GM18507 (cell line): ENCODE measurements around the gene C17orf67.

ENCODE experiments used
- DNase-seq: peaks from one replicate; pipeline ENCODE4 v3.0.0; 2011; ENCODE audit warnings: low read depth; ENCODE audit not compliant: insufficient read length; ENCODE audit errors: extremely low spot score
- FAIRE-seq: peaks from 2 replicates; lab custom pipeline; 2011; peaks lifted over from hg19 to GRCh38; lab: Jason Lieb, UNC

C17orf67 gene

DNA sequence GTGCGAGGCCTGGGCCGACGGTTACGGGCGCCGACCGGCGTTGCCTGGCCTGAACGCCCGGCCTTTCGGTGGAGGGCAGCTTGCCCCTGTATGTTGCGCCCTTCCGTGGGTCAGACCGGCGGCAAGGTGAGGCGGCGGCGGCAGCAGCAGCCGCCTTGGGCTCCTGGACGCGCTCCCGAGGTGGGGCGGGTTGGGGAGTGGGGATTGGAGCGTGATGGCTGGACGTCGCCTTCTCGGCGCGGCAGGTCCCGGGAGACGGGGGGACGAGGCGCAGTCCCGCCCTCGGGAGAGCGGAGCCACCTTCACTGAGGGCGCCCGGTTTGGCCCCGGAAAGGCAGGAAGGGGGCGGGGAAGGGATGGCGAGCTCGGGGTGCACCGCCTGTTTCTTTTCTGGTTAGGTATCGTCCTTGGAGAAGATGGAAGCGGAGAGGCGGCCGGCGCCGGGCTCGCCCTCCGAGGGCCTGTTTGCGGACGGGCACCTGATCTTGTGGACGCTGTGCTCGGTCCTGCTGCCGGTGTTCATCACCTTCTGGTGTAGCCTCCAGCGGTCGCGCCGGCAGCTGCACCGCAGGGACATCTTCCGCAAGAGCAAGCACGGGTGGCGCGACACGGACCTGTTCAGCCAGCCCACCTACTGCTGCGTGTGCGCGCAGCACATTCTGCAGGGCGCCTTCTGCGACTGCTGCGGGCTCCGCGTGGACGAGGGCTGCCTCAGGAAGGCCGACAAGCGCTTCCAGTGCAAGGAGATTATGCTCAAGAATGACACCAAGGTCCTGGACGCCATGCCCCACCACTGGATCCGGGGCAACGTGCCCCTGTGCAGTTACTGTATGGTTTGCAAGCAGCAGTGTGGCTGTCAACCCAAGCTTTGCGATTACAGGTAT, 902 bp upstream of the C17orf67 start:
- FAIRE-seq (peak; percentile 81), DNase-seq (peak; percentile 8)

DNA sequence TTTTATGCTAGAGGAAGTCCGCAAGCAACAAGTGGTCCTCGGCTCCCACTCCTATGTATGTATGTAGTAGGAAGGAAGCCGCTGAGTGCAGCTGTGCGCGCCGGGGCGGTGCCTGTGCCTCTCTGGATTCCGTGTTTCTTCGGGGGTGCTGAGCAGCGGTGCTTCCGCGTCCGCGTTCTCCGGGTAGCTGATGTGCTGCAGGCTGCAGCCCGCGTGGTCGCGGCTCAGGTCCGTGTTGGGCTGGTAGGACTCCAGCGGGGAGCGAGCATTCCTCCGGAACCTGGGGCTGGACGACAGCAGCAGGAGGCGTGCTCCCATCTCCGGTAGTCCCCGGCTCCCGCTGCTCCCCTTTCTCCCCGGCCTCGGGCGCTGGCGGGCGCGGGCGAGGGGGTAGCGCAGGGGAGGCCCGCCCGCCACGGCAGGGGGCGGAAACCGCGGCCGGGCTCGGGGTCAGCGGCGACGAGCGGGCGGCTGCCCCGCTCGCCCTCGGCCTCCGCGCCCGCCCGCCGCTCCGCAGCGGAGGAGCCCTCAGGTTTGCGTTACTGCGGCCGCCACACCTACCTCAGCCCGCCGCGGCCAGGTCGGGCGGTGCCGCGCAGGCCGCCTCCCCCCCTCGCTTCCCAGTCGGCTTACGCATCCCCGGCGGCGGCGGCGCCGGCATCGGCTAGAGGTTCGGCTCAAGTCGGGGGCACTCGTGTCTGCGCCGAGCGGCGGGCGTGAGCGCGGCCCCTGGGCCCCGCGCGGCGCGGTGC, 487 bp downstream of the C17orf67 start:
- peak; percentile 79 for FAIRE-seq

DNA sequence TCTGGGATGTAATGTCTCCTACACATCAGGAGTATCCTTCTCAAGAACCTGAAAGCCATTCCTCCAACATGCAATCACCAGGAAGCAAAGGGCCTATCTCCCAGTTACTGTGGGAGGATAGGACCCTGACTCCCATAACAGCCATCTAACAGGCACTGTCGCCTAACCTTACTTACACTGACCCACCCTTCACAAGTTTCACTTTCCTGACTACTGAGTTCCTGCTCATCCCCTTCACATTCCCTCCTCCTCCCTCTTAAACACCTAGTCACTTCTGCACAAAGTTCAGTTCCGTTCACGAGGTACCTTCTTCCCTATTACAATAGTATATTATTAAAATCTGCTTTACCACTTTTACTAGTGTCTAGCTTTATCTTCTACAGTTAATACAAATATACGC, 1.3 kb downstream of the C17orf67 start:
- DNase-seq, result no peak
- no peak for FAIRE-seq

More for the DNA sequence above, 487 bp downstream of the C17orf67 start:
- DNase-seq, result peak; percentile 52

DNA sequence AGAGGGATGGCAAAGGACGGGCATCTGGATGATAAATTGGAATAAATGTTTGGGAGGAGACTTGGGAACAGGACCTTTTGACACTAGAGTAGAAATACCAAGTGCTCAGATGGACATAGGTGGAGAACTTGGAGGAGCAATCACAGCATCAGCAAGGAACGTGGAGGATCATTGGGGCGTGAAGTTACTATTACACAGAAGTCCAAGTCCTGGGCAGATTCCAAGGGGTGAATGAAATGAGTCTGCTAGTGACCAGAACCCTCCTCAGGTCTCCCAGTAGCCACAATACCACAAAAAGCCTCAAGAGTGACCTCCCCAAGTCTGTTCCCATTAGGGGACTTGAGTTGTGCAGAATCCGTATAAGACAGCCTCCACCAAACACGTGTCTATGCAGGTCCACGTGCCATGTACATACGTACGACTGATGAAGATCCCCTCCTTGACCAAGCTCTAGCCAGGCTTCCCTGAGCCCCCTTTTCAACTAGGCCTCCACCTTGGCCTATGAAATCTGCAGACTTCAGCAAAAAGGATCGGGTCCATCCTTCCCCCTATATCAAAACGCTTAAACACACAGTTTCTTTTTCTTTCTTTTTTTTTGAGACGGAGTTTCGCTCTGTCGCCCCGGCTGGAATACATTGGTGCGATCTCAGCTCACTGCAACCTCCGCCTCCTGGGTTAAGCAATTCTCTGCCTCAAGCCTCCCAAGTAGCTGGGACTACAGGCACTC, 2.2 kb downstream of the C17orf67 start:
- DNase-seq, result no peak
- FAIRE-seq, result no peak

DNA sequence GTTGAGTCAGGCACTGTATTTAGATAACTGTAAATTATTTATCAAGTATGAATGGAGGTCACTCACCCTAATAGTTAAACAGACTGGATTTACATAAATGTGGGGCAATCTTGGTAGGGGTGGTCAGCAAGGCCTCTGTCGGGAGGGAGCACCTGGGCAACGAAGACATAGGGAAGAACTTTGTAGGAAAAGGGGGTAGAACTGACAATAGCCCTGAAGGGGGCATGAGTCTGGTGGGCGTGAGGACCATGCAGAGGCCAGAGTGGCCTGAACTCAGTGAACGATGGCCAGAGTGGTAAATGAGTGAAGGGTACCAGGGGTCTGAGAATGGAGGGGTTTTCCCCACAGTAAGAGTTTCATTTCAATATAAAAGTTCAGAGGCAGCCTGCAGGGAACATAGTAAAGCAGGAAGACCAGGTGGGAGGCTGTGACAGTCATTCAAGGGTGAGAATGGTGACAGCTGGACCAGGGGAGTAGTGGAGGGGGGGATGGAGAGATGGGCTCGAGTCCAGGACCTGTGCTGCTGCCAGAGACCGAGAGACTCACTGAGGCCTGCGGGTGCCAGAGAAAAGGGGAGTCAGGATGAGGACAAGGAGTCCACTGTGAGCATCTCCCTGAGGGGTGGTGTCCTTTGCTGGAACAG, 2.9 kb downstream of the C17orf67 start:
- DNase-seq (no peak), FAIRE-seq (no peak)

DNA sequence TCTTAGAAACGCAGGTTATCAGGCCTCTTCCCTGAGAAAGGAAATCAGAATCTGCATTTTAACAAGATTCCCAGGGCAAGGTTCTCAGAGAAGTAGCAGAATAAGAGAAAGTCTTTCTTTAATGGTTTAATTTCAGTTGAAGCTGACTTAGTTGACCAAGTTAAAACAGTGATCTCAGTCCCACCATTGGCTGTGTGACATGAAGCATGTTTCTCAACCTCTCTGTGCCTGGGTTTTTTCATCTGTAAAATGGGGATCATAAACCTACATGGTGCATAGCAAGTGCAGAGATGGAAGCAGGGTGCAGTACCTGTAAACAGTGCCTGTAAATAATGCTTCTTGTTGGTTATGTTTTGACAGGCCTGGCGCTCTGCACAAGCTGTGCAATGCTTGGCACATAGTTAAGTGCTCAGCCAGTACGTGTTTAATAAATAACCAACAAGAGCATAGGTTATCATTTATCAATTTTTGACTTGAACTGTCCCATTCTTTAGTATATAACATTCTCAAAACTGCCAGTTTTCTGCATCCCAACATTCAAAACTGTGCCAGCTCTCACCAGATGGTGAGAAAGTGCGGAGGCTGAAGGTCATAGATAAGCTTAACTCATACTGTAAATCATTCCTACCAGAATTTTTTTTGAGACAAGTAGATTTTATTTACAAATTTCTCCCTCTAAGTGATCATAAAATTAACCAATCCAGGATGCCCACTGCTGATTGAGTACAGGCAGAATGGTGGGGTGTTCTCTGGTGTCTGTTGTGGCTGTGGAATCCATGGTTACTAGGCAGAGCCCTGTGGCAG, 6.9 kb downstream of the C17orf67 start:
- no peak for FAIRE-seq
- no peak for DNase-seq

DNA sequence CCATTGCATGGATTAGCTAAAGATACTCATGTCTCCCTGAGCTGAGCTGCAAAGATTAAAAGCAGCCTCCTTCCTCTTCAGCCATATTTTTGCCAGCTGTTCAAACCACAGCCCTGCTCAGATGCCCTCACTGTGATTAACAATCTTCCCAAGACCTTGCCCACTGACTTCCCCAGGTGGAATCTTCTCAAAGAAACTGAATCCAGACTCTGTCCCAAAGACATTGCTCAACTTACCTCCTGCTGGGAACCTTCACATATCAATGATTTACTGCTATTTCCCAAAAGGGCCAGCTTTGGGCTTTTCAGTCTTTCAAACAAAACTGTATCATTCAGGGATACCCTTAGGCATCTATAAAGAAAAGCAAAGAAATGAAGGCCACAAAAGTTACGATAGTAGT, 9.2 kb downstream of the C17orf67 start:
- no peak for FAIRE-seq
- DNase-seq, result no peak

DNA sequence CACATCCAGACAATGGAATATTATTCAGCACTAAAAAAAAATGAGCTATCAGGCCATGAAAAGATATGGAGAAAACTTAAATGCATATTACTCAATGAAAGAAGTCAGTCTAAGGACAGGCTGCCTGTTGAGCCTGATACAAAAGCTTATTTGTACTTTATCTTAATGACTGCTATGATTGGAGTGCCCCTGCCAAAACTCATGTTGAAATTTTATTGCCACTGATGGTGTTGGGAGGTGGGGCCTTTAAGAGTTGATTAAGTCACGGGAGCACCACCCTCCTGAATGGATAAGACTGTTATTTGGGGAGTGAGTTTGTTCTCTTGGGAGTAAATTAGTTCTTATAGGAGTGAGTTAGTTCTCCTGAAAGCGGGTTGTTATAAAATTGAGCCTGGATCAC, 9.9 kb downstream of the C17orf67 start:
- DNase-seq, result no peak
- FAIRE-seq, result no peak

DNA sequence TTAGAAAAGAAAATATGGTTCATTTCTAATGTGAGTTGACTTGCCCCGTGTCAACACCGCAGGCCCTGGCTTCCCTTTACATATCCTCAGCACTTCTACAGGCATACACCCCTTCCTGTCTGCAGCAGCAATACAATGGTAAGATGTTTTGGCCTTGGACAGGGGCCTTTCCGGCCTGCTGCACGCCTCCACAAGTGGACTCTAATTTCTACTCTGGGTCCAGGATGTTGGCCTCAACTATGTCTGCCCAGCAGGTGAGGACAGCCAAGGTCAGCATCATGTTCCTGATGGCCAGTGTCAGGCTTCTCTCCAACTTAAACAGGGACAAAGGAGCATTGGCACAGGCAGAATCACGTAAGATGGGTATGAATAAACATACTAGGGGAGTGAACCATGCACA, 11.0 kb downstream of the C17orf67 start:
- DNase-seq (no peak), FAIRE-seq (no peak)

DNA sequence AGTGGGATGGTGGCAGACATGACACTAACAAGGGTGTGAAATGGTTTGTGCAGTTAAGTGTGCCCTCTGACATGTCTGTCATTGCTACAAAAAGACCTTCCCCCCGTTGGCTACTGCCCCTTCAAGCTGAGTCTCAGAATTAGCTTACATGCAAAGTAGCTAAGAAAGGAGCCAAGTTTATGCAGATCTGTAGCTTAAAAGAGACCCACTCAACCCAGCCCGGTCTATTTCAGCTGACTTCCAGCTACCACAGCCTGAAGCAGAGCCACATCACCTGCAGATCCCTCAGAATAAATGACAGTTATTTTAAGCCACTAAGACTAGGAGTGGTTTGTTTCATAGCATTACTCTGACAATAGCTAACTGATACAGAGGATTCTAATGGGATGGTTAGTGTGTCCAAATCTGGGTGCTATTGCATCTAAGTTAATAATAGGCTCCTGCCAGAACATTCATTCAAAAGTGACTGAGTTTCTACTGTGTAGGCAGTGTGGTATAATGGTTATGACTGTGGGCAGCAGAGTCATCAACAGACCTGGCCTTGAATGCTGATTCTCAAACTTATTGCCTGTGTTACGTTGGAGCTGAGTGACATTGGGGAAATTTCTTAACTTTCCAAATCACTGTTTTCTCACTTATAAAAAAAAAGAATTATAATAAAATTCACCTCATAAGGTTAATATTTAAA, 11.7 kb downstream of the C17orf67 start:
- FAIRE-seq, result no peak
- DNase-seq, result no peak

DNA sequence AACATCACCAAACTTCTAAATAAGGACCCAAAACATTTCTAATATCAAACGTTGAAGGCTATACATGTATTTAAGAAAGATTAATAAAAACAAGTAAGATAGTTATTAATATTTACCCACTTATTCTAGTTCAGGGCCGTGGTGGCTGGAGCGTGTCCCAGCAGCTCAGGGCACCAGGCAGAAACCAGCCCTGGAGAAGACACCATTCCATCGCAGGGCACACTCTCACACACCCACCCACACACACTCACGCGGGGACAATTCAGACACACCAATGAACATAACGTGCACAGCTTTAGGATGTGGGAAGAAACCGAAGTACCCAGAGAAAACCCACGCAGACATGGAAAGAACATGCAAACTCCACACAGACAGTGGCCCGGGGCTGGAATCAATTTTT, 13.5 kb downstream of the C17orf67 start:
- no peak for FAIRE-seq
- no peak for DNase-seq

DNA sequence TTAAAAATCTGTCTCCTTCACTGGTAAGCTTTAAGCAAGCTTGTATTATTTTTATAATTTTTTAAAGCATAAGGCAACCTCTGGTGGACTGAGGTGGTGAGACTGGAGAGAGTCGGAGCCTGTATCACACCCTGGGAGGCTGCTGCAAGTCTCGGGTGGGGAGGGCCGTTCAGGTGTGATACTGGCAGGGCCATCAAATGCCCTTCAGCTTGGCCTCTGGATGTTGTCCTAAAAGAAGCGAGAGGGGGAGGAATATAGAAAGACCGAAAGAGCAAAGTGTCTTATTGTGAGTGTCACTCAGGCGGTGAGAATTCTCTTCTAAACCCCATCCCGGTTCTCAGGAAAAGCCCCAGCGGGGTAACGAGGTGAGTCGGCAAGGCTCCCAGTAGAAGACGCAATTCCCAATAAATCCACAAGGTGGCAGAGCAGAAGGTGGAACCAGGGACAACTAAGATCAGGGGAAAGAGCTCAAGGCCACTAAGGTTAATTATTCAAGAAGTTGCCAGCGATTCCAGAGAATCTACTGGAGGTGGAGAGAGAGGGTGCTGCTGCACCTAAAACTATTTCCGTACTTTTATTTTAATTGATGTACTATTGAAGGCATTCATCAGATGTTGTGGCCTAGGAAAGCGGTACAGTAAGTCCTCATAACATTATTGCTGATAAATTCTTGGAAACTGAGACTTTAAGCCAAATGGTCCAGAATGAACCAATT, 14.1 kb downstream of the C17orf67 start:
- FAIRE-seq (peak; percentile 80), DNase-seq (peak; percentile 62)

DNA sequence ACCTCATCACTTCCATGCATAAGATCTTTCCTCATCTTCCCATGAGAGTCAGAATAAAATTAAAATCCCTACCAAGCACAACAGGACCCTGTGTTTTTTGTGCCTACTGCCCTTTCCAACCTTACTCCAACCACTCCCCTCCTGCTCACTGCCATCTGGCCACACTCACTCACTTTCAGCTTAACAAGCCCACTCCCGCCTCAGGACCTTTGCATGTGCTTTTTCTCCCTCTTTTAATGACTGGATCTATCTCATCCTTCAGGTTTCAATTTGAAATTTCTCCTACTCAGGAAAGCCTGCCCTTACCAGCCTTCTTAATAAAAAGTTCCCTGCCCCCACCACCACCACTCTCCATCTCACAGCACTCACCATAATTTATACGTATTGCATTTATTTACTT, 14.7 kb downstream of the C17orf67 start:
- DNase-seq (no peak), FAIRE-seq (no peak)

DNA sequence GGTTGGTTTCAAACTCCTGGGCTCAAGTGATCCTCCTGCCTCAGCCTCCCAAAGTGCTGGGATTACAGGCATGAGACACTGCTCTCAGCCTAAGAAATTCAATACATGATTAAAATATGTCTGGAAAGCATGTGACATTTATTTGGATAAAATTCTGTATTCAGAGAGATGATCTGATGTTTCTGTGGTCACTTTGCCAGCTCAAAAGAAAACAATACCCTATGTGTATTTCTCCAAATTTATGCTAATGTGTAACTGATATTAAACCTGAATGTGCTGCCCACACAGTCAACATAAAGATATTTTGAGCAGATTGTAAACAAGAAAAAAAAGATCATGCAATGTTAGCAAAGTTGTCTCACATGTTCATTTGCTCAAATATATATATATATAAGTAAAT, 16.7 kb downstream of the C17orf67 start:
- no peak for FAIRE-seq
- no peak for DNase-seq

DNA sequence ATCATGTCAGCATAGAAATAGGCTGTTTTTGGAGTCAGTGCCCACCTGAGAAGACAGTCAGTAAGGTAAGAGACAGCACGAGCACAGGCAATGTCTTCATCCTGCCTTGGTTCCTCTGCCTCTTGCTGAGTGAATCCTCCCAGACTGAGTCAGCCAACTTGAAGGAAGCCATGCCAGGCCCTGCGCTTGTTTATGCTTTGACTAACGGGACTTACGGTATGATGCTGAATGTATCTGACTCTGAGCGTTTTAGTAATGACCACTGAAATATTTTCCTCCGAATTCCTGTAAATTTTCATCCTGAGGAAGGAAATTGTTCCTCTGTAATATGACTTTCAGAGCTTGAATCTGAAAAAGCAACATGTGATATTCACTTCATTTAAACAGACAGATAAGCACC, 18.0 kb downstream of the C17orf67 start:
- DNase-seq (no peak), FAIRE-seq (no peak)

DNA sequence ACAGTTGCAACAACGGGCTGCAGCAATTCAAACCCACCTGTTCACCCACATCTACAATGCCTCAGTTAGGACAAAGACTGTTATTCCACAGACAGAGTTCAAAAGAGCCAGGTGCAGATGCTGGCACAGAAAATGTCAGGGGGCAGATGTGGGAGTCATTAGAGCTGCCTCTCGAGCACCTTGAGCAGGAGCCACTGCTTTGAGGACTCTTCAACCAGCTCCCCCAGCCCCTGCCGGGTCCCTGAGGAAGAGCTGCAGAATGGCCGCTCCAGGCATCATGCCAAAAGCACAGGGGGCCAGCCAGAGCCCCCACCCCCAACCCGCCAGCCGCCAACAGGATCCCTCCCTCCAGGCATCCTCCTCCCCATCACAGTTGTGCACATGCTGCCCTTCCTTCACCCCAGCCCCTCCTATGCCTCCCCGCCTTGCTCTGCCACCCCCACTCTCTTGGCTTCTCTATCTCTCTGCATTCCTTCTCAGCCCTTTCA, 20.8 kb downstream of the C17orf67 start:
- DNase-seq, result no peak
- no peak for FAIRE-seq

DNA sequence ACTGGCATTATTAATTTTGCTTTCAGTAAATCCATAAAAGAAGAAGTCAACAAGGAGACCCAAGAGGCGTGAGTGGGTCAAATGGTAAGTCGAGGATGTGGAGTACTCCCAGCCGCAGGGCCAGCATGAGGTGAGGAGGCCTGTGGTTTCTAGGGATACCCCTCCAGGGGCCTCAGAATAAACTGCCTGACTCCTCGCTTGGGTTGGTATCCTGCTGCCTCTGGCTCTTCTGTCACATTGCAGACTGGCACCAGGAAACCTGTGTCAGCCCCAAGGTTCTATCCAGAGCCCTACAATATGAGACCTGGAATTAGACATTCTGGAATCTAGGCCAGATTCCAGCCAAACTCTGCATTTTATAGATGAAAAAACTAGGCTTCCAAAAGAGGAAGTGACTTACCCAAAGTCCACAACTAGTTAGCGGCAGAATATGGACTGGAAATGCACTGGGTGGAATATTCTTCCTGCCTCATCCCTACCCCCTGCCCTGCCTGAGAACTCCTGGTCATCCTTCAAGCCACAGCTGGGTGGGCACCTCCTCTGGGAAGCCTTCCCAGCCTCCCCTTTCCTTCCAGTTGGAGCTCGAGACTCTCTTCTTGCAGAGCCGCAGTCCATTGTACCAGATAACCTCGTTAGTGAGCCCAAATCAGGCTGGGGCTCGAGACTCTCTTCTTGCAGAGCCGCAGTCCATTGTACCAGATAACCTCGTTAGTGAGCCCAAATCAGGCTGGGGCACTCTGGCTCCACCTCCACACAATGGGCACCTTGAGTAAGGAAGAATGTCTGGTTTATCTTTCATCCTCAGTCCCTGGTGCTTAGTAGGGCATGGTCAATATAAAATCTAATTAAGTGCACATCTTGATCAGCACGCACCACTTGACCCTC, 22.6 kb downstream of the C17orf67 start:
- no peak for DNase-seq
- no peak for FAIRE-seq
